HG03521 (cell line): ENCODE results near the gene COA8.
"Not testable (repeated sequence)": the region's sequence is repeated elsewhere in the genome, so short reads cannot be mapped to it uniquely, and the experiment has no call there.

Source experiments
- ATAC-seq: cut with Tn5 transposase; IDR thresholded peaks from one replicate; pipeline ENCODE4 v1.9.1; 2021; ENCODE audit warnings: mild to moderate bottlenecking, moderate library complexity; ENCODE audit not compliant: unreplicated experiment

Gene COA8

GRCh38 chr14:103525430-103526246, 37.1 kb upstream of the COA8 start:
- ATAC-seq, result not testable (repeated sequence)

- ATAC-seq, result no peak
Measured at GRCh38 chr14:103526247-103526913, 36.4 kb upstream of the COA8 start.

GRCh38 chr14:103526914-103527248, 35.9 kb upstream of the COA8 start:
- no peak for ATAC-seq

DNA sequence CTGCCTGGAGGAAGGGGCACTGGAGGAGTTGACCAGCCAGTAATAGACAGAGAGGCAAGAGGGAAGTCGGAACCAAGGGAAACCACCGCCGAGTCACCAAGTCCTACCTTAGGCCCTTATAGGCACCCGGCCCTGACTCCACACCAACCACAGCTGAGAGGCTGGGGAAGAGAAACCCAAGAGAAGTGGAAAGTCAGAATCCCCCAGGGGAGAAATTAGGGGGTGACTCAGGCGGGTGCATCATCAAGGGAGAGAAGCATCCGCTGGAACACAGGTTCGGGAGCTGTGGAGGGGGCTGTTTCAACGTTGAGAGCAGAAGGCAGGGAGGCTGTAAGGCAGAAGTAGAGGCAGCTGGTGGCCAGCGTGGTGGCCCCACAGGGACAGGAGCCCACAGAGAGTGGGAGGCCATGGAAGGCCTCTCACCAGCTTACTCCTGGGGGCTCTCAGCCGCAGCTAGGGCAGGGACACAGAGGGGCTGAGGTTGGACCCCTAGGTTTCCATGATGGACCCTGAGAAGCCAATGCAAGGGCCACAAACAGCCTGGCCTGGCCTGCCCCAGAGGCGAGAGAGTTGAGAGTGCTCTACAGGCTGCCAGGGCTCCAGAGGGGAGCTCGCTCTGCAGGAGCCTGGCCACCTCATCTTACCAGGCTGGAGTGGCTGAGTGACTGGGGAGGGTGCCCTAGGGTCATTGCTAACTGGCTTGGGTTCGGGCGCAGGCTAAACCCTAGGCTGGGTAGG, 35.2 kb upstream of the COA8 start:
- ATAC-seq, result no peak

- no peak for ATAC-seq
Measured at GRCh38 chr14:103528146-103528586, 34.6 kb upstream of the COA8 start.

- peak; percentile 55 for ATAC-seq
Measured at GRCh38 chr14:103528587-103529382, 34.0 kb upstream of the COA8 start, which contains the start of gene TRMT61A. Gene TRMT61A (plus strand): TSS chr14:103529196. CDS start chr14:103529979, 783 bp downstream.

DNA sequence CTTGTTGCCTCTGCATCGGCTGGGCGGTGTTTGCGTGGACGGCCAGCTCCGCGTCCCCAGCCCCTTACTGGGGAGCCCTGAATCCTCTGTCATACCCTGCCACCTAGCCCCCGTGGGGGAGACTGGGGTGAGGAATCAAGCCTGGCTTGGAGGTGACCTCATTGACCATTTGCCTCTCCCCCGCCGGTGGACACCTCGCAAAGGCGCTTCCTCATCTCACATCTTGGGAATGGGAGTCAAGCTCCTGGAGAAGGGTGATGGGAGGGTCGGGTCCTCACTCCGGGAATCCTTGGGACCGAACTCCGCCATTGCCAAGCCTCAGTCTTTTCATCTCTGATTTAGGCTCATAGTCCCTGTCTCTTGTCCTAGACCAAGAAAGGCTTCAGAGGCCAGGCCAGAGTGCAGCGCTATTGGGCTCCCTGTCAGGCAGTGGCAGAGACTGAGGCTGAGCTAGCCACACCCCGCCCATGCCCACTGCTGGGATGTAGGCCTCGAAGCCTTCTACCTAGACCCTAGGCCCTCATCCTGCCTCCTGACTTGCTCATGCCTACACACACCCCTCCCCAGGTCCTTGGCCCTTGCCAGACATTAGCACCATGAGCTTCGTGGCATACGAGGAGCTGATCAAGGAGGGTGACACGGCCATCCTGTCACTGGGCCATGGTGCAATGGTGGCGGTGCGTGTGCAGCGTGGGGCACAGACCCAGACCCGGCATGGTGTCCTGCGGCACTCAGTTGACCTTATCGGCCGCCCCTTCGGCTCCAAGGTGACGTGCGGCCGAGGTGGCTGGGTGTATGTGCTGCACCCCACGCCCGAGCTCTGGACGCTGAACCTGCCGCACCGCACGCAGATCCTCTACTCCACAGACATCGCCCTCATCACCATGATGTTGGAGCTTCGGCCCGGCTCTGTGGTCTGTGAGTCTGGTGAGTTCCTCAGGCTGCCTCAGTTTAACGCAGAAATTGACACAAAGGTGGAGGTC, 33.1 kb upstream of the COA8 start:
- ATAC-seq, result no peak

DNA sequence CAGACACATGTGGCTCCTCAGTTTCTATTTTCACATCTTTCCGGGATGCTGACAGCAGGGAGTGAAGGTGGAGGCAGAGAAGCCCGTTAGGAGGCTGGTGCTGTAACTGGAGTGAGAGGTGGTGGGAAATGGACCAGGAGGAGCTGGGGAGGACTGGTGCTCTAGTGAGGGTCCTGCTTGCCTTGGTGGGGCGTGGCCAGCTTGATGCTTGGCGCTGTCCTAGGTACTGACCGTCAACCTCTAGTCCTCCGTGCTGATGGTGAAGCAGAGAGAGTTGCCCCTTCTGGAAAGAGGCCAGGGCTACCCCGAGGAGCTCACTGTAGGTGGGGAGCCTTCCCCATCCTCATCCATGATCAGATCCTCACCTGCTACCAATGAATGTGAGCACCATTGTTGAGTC, 32.4 kb upstream of the COA8 start:
- ATAC-seq, result no peak

- no peak for ATAC-seq
Measured at GRCh38 chr14:103530831-103531230, 31.9 kb upstream of the COA8 start.

DNA sequence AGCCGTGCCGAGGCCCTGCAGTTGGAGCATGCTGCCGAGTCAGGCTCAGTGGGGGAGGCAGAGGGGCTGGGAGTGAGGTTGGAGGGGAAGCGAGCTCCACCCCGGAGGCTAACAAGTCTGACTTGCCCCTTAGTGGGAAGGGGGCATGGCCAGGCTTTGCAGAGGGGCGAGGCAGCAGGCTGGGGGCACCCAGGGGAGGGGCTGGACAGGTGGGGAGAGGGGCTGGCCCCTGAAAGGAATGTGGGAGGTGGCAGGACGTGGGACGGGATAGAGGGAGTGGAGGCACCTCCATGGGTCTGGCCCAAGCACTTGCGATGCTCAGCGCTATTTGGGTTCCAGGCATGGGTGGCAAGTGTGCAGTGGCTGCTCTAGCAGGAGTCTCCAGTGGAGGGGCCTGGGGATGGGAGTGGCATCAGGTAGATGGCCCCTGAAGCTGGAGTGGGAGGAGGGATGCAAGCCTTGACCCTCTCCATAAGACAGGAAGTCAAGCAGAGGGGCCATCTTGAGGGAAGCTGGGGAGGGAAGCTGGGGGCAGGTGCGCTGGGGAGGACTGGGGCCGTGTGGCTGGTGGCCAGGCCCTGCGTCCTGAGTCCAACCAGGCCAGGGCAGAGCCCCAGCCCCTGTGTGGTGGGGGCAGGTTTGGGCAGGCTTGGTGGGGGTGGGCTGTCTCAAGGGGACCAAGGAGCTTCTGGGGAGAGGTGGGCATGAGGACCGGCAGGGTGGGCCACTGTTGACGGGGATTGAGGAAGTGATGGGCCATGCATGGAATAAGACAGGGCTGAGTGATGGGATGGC, 31.1 kb upstream of the COA8 start:
- no peak for ATAC-seq

- ATAC-seq, result no peak
Measured at GRCh38 chr14:103532216-103533136, 30.3 kb upstream of the COA8 start.

- ATAC-seq, result no peak
Measured at GRCh38 chr14:103533137-103533998, 29.4 kb upstream of the COA8 start.

DNA sequence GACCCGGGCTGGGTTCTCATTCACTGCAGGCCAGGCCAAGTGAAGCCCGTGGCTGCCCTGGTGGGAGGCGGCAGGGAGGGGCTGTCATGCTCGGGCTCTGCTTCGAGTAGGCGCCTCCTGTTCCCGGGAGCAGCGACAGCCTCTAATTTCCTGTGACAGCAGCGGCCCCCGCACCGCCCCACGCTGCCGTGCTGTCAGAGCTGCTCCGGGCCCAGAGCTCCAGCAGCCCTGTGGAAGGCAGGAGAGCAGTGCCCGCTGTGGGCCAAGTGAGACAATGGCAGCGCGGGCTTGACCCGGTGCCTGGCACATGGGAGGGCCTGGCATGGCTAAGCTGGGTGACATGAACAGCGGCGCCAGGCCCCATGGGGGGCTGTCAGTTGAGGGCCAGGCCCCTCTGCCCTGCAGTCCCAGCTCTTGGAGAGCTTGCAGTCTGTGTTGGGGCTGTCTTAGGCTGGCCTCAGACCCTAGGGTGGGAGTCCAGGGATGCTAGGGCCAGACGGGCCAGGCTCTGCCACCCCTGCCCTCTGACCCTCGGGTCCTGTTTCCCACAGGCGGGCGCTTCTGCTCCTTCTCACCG, 28.7 kb upstream of the COA8 start:
- ATAC-seq, result no peak

- ATAC-seq, result no peak
Measured at GRCh38 chr14:103534576-103535061, 28.1 kb upstream of the COA8 start.

DNA sequence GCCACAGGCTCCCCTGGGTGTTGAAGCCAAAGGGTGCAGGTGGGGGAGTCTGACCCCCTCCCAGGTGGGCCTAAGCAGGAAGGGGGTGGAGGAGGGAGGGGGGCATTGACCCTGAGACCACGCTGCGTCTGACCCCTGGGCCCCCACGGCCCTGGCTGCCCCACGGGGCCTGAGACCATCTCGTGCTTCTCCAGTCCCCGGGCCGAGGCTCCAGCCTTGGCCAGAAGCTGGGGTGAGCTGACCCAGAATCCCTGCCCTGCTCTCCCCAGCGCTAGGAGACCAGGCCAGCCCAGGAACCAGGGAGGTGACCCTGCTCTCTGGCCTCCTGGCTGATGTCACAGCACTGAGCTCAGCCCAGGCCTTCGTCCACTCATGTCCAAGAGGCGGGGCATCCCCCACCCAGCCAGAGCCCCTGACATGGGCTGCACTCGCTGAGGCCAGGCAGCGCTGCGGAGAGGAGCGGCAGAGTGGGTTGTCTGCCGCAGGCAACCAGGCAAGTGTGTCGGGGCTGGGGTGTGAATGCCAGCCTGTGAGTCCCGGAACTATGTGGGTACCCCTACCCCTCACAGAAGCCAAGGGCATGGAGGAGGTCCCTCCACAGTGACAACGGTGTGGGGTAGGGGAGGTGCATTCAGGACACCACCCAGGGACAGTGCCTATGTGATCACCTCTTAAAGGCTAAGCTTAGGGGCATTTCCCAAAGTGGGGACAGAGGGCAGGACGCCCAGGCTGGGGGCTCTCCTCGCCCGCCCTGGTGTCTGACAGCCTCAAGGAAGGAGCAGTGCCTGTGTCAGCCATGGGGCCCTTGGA, 27.5 kb upstream of the COA8 start:
- no peak for ATAC-seq
